GM12872 (cell line): ENCODE results near the gene SBNO1.

Source experiments
- CTCF ChIP-seq: IDR thresholded peaks from 3 replicates; pipeline ENCODE4 v1.5.1; 2011; ENCODE audit warnings: low read depth, mild to moderate bottlenecking, low read length, moderate library complexity; ENCODE audit not compliant: insufficient read depth

The SBNO1 gene

GRCh38 chr12:123382684-123383083 lies 18.0 kb upstream of the SBNO1 start:
- no peak for TF ChIP-seq CTCF

- no peak for TF ChIP-seq CTCF
These were observed 14.7 kb upstream of the SBNO1 start for GRCh38 chr12:123379391-123379790.

GRCh38 chr12:123369229-123369628 lies 4.6 kb upstream of the SBNO1 start:
- TF ChIP-seq CTCF, result no peak

GRCh38 chr12:123367511-123367910 lies 2.9 kb upstream of the SBNO1 start:
- no peak for TF ChIP-seq CTCF

GRCh38 chr12:123365025-123365917 lies 624 bp upstream of the SBNO1 start:
- TF ChIP-seq CTCF, result peak; percentile 77

GRCh38 chr12:123363740-123364531 lies 711 bp downstream of the SBNO1 start:
- TF ChIP-seq CTCF, result no peak

GRCh38 chr12:123363390-123363739 lies 1.3 kb downstream of the SBNO1 start:
- TF ChIP-seq CTCF, result no peak
